HG02973 (cell line): ENCODE measurements around the gene DPAGT1.
"Not testable (repeated sequence)": the region's sequence is repeated elsewhere in the genome, so short reads cannot be mapped to it uniquely, and the experiment has no call there.

Experiments
- ATAC-seq: cut with Tn5 transposase; IDR thresholded peaks from one replicate; pipeline ENCODE4 v1.9.1; 2021; ENCODE audit warnings: moderate library complexity; ENCODE audit not compliant: unreplicated experiment

The DPAGT1 gene

DNA sequence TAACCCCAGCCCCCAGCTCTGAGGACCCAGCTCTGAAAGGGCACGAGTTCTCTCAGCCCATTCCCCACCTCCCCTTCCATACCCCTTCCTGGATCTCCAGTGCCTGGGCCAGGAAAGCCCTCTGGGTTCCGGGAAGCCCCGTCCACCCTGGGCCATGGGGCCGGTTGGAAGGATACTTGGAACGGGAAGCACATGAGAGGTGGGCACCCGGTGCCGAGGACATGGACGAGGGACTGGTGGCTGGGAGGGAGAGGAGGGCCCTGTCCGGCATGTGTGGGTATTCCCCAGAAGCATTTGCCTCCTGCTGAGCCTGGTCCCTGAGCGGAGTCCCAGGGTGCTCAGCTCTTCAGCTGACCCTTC lies 14.6 kb upstream of the DPAGT1 start:
- no peak for ATAC-seq

DNA sequence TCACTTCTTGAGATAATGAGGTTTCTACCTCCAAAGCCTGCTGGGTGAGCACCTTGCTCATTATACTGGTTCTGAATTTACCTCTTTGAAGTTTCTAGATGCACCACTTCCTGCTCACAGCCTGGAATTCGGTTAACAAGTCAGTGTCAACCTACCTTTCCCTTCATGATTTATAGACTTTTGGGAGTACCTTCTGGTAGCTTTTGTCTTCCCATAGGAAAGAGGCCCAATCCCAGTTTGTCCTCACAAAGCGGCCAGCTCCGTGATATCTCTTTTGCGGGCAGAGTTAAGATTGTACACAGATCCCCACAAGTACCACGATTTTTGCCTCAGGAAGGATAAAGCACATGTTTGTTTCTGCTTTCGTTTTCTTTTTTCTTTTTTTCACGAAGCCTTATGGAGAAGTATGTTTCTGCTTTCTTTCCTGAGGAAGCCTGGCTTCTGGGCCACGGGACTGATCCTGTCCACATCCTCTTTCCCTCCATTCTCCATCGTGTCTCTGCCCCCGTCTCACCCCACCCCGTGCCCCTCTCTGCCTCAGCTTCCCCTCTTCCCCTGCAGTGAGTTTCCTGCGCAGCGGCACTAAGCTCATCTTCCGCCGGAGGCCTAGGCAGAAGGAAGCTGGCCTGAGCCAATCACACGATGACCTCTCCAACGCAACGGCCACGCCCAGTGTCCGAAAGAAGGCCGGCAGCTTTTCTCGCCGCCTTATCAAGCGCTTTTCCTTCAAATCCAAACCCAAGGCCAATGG lies 14.0 kb upstream of the DPAGT1 start:
- ATAC-seq, result no peak

DNA sequence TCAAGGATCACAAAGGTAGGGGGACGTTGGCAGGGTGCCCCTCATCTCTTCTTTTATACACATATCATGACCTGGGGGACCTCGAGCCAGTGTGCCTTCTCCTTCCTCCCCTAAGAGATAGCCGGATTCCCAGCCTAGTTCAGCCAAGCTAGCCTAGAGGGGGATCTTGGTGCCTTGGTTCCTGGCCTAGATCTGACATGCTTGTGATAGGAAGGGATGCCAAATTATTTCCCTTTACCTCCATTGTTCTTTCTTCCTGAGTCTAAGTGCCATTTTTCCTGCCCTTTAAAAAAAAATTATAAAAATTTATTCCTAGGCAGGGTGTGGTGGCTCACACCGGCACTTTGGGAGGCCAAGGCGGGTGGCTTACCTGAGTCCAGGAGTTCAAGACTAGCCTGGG lies 12.7 kb upstream of the DPAGT1 start:
- ATAC-seq, result no peak

DNA sequence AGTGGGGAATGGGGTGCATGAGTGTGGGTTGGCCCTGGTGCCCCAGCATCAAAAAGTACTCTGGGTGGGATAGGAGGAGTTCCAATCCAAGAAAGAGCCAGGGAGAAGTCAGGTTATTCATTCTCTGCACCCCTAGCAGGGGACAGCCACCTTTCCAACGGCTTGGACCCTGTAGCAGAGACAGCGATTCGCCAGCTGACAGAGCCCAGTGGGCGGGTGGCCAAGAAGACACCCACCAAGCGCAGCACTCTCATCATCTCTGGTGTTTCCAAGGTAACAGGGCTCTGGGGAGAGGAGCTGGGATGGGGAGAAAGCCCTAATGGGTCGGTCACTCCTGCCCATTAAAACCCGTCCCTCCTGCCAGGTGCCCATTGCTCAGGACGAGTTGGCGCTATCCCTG lies 12.1 kb upstream of the DPAGT1 start:
- ATAC-seq, result no peak

DNA sequence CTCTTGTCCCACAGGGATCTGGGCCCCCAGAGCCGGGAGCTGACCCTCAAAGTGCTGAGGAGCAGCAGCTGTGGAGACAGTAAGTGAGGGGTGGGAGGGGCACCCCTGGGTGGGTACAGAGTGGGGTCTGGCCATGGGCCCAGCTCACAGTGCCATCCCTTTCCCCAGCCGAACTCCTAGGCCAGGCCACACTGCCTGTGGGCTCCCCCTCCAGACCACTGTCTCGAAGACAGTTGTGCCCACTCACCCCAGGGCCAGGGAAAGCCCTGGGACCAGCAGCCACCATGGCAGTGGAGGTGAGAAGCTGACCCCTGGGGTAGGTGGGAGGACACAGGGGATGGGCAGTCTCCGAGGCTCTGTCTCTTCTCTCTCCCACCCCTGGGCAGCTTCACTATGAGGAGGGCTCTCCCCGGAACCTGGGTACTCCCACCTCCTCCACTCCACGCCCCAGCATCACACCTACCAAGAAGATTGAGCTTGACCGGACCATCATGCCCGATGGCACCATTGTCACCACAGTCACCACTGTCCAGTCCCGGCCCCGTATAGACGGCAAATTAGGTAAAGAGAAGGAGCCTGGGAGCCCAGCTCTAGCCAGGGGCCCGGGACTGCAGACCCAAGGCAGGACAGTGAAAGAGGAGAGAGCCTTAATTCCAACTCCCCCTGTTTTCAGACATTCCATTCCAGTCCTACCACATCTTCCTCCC lies 10.8 kb upstream of the DPAGT1 start:
- ATAC-seq, result no peak

DNA sequence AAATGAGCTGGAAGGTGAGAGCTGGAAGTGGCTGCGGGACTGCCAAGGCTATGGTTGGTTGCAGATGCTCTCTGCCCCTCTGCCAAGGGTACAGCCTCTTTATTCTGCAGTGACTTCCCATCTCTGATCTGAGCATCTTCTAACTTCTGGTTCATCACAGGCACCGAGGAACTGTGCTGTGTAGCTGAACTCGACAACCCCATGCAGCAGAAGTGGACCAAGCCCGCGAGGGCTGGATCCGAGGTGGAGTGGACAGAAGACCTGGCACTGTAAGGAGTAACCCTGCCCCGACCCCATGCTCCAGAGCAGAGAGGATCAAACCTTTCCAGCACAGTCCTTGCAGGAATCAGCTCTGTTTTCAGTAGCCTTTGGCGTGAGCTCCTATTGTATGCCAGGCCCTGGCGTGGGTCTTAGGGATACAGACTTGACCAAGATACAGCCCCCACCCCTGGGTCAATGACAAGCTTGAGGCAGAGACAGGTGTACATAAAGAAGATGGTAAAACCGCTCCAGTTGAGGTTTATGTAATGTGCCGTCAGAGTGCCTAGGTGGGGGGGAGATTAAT lies 9.8 kb upstream of the DPAGT1 start:
- ATAC-seq, result no peak

DNA sequence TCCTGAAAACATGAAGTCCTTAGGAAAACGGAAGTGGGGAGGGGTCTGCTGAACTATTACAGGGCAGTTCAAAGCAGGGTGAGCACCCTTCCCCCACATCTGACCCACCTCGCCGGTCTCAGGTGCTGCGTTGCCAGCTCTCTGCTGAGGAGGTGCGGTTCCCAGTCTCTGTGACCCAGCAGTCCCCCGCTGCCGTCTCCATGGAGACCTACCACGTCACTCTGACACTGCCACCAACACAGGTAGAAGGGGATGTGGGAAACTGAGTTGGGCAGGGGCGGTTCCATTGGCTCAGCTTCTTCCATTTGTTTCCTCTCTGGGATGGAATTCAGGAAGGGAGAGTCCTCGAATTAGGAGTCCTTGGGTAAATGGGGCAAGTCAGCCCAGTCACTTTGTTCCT lies 8.8 kb upstream of the DPAGT1 start:
- ATAC-seq, result no peak

DNA sequence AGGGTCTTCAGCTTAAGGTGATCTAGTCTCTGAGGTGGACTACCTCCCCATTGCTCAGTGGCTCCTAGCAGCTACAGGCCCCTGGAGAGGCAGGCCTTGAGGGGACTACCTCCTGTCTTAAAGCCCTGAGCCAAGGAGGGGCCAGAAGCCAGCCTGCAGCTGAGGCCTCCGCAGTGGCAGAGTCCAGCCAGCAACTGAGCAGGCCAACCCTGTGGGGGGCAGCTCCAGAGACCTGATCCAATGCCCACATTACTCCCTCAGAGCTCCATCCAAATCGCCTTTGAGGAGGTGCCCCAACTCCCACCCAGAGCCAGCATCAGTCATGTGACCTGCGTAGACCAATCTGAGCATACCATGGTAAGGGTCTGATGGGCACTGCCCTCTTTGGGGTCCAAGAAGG lies 8.2 kb upstream of the DPAGT1 start:
- no peak for ATAC-seq

DNA sequence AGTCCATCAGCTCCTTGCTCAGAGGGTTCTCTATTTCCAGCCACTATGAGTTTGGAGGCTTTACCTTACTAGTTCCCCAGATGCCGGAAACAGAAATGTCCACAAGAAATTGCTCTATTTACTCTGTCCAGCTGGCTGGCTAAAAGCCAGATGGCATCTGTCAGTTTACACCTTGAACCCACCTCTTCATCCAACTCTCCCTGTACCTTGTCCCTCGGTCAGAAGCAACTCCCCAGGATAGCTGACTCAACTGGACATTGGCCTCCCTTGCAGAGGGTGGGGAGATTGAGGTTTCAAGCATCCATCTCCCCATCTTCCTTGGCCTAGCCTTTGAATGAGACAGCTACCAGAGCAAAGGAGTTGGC lies 7.2 kb upstream of the DPAGT1 start:
- ATAC-seq, result no peak

DNA sequence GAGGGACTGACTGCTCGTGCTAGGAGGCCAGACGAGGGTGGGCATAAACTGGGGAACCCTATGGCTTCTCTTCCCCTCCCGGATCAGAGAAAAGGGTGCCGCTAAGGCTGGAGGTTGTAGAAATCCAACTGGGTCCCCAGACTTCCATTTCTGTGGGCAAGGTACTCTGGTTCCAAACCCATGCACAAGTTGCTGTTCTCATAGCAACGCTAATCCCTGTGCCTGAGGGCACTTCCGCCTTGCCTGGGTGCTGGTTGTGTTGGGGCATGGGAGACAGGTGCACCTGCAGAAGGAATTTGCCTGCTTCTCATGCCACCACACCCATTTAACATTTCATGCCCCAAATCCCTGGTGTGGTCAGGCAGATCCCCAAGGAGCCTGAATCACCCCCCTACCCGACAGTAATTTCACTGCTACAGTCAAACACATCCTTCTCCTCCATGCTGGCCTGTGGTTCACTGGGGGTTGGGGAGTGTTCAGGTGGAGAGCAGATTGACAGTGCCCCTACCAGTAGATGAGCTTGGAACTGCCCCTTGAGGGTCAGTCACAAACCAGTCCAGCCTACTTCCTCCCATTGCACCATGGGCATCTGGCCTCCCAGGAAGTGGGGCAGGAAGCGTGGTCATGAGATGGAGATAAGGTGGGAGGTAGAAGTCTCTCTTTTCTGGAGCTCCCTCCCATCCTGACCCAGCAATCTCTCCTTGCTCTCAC lies 6.6 kb upstream of the DPAGT1 start:
- no peak for ATAC-seq

DNA sequence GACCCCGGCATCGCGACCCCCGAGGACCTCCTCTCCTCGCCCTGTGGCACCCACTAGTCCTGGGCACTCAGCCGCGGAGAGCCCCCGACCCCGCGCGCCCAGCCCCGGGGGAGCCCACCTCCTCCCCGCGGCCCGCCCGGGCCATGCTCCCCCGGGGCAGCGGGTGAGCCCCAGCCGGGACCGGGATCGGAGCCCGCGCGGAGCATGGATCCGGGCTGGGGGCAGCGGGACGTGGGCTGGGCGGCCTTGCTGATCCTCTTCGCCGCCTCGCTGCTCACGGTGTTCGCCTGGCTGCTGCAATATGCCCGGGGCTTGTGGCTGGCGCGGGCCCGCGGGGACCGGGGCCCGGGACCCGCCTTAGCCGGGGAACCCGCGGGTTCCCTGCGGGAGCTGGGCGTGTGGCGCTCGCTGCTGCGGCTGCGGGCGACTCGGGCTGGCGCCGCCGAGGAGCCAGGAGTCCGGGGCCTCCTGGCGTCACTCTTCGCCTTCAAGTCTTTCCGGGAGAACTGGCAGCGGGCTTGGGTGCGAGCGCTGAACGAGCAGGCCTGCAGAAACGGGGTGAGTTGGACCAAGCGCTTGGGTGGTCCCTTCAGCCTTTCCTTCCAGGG lies 6.0 kb upstream of the DPAGT1 start:
- peak; percentile 23 for ATAC-seq

DNA sequence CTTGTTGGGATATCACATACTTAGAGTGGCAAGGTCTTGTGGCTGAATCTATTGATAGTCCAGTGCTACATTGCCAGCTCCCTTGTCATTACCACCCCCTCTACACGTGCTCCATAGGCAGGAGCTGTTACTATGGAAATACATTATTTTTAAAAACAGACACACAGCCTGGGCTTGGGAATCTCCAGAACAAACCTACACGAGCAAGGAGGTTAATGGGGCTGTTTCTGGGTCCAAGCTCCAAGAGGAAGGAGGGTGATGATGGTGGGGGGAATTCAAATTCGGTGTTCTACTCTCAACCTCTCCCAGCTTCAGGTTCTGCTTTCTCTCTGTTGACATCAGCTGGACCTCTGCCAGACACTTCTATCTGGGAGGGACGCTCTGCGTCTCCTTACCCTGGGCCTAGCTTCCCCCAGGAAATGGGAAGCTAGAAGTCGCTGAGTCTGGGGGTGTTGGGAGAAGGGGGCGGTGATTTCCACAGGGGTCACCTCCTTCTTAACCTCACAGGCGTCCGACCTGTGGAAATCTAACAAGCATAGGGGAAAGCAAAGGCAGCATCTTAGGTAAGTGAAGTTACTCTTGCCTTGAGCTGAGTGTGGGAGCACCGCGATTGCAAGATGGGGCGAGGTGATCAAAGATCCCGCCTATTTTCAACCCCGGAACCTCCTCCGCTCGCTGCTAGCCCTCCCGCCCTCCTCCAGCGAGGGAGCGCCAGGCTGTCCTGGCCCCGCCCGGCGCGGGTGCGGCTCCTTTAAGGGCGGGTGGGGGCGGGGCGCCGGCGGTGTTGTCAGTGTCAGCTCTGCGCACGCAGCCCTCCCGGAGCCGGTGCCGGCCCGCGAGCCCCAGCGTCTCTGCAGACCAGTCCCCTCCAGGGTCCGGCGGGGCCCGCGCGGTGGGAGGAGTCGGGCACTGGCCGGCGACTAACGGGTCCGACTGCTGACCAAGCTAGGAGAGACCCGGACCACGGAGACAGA lies 5.2 kb upstream of the DPAGT1 start, which contains the start of gene C2CD2L:
C2CD2L (plus strand) TSS at position 781 of the 974 bp plus-strand sequence. CDS start 398 bp downstream, outside the sequence.
- ATAC-seq, result peak; percentile 58

DNA sequence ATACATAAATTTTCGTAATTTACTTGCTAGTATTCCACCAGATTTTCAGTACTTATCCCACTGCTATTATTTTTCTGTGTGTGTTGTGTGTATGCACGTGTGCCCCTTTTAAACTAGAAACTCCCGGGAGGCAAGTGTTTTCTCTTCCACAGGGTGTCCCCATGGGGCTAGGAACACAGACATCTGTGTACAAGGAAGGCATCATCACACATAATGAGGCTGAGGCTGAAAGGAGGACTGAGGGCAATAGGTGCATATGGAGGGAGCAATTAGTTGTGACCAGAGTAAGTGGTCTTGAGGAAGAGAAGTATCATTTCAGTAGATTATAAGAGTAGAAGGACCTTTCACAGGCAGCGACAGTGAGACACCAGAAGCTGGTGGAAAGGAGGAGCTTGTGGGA lies 2.1 kb upstream of the DPAGT1 start:
- ATAC-seq, result no peak

DNA sequence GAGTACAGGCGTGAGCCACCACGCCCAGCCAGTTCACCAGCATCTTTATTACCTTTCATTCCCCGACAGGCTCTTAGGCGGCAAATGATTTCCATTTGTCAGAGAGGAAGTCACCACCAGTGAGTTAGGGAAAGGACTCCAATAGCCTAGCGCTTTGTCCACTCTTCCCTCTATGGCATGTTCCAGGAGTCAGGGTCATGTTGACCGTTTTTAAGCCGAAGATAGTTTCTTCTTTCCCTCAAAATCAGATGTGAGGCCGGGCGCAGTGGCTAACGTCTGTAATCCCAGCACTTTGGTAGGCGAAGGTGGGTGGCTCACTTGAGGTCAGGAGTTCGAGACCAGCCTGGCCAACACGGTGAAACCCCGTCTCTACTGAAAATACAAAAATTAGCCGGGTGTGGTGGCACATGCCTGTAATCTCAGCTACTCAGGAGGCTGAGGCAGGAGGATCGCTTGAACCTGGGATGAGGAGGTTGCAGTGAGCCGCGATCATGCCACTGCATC lies 1.6 kb upstream of the DPAGT1 start:
- not testable (repeated sequence) for ATAC-seq

DNA sequence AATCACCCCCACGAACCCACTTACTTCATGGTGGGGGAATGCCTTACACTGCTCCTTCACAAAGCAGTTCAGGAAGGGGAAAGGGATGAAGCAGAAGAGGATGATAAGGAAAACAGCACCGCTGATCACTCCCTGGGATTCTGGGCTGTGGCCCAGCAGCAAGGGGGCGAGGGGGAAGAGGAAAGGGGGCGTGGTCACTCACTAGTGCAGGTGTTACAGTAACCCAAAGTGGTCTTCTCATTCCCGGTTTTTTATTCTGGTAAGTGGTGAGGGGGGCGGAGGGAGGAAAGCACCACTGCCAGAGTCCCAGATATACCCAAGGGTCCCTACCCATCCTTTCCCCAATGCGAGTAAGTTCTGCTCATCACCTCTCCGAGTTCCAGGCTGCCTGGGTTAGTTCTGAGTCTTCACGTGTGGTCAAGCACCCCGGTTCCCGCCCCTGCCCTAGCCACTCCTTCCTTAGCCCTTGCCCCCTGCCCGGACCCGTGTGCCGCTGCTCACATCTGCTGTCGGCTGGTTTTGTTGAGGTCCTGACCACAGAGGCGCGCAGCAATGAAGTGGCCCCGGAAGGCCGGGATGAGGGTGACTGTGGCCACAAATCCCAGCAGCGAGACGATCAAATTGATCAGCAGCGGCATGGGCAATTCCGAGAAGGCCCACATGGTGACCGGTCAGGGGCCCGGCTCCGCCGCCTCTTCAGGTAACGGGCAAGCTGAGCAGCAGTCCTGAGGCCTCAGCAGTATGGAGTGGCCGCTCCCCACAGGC lies 477 bp downstream of the DPAGT1 start:
- peak; percentile 4 for ATAC-seq

DNA sequence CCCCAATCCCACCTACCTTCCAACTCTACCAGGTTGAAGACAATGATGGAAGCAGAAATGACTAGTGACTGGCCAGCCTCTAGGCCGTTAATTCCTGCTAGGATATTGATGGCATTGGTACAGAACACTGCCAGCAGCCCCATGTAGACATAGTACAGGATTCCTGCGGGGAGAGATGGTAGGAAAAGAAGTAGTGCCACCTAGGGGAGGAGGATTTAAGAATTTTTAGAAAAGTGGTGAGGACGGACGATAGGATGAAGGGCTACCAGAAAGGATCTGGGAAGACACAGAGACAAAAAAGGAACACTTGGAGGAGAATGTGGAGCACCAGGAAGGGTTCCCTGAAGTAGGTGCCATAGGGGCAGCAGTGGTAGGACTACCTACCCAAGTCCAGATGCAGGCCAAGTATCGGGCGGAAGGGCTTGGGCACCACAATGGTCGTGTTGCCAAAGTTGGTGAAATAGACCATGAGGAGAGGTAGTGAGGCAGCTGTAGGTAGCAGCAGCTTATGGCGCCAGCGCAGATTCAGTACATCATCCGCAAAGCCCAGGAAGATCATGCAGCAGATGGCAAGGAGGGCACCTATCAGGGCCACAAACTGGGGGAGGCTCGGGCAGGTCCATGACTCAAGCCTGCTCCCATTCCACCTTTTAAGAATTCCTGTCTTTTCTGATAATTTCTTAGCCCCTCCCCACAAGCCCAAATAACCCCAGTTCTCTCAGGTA lies 1.2 kb downstream of the DPAGT1 start:
- no peak for ATAC-seq

DNA sequence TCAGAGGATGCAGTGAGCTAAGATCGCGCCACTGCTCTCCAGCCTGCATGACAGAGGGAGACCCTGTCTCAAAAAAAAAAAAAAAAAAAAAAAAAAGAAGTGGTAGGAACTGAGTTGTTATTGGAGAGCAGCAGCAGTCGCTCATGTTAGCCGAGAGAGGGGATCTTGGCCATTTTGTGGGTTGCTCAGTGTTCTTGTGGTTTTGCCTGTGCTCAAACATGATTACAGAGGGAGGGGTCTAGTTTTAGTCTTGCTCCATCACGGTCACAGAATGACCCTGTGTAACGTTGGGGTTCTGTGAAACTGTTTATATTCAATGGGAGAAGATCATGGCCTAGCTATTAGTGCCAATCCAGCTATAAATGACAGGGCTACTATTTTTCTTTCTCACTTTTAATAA lies 1.9 kb downstream of the DPAGT1 start:
- ATAC-seq, result no peak

DNA sequence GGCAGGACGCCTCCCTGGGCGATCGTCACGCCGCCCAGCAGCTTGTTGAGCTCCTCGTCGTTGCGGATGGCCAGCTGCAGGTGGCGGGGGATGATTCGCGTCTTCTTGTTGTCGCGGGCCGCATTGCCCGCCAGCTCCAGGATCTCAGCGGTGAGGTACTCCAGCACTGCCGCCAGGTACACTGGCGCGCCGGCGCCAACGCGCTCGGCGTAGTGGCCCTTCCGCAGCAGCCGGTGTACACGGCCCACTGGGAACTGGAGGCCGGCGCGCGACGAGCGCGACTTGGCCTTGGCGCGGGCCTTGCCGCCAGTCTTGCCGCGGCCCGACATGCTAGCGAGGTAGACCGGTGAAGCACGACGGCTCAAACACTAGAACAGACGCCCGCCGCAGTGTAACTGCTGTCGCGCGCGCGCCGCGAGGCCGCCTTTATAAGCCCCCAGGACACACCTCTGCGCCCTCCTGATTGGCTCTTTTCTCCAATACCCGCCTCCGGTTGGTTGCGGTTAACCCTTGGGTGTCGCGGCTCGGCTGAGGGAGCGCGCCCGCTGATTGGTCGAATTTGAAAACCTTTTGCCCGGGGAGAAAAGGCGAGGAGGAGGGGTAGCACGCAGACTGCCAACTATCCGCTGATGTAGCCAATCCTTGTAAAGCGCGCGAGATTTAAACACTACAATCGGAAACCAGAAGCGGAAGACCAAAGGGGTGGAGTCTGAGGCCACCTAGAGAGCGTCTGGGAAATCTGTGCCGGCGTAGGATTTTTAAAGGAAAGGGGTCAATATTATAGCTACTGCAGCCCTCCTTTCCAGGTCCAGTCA lies 6.4 kb downstream of the DPAGT1 start:
- peak; percentile 72 for ATAC-seq
